HG03060 (cell line): Measurements from ENCODE around the gene IQCH.

Experiments
- ATAC-seq: cut with Tn5 transposase; IDR thresholded peaks from one replicate; pipeline ENCODE4 v1.9.1; 2021; ENCODE audit warnings: low read depth, moderate number of reproducible peaks; ENCODE audit not compliant: unreplicated experiment

IQCH gene

GRCh38 chr15:67296188-67296587 is 41.6 kb downstream of the IQCH start:
- ATAC-seq, result no peak

DNA sequence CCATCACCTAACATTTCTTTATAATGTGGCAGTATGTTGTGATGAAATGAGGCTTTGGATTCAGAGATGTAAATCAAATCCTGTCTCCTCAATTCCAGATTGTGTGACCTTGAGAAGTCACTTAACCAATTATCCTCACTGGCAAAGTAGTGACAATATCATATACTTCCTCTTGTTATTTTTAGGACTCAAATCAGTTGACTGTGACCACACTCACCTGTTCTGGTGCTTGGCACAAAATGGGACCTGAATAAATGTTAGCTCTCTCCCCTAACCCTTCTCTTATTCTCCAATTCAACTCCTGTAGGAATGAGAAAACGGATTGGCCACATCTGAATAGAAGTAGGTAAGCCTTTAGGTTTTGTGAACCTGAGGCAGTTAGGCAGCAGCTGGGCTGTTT is 42.1 kb downstream of the IQCH start:
- no peak for ATAC-seq

DNA sequence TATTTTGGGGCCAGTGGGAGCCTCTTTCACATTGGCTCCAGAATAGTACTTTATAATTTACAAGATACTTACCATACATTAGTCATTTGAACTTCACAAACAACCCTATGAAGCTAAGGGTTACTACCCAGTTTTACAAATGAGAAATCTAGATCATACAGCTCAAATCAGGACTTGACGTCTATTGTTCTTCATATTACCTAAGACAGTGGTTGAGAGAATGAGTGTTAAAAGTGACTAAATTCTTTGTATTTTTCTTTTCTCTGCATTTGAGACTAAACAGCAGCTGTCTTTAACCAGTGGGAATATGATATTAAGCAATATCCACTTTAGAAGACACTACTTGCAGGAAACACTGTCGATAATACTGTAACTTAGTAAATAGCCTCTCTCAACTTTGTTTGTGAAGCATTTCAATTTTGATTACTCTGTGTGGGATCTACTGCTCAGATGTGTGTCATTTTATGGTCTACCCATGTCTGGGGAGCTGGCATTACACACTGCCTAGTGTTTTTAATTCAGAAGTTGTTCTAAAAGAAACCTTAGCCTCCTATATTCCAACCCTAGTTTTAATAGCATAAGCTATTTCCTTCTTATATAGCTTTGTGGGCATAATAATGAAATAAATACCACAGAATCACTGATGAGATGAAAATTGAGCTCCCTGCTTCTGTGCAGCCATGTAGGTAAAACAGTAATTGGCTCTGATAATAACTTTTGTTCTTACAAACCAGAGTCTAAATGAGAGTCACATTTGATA is 45.9 kb downstream of the IQCH start:
- no peak for ATAC-seq

DNA sequence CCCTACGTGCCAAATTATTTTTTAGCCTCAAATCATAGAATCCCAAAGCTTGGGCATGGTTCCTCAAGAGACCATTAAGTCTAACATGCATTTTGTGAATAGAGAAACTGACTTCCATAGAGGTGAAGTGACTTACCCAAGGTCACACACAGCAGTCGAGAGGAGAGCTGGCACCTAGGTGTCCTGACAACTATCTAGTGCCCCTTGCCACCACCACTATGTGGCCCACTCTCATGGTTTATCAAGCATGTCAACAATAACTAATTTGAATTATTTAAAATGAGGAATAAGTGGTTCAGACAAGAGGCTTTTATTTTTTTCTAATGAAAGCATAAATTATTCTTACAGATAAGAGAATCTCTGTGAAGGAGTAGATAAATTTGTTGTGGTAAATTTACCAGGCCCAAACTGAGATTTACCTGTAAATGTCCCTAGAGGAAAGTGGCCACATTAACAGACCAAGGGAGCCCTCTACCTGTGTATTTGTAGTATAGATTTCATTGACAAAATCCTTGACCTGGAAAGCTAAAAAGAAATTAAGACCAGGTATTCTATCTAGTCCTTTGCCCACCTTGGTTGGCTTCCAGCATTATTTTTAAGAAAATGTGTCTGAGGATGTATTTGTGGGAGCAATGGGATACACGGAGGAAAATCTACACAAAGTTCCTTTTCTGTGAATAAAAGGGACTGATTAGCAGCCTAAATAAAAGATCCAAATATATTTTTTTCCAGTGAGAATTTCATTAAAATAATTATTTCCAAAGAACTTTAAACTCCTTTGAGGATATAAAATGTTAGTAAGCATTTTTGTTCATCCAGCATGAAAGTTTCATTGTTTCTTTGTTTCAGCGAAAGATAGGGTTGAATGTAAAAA is 49.1 kb downstream of the IQCH start:
- ATAC-seq, result no peak

DNA sequence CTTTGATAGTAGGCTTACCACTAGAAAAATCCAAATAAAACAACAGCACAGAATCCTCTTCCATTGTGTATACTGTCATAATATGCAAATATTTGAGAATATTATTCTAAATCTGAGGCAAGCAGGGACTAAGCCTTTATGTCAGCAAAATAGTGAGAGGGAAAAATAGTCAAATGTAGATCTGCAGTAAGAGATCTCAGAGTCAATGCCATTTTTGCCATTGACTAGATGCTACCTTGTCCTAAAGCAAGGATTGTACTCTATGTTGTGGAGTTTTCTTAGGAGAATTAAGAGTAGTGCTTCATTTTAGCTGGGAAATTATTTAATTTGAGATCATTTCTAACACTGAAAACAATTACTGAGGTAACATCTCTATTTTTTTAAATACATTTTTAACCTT is 50.2 kb downstream of the IQCH start:
- no peak for ATAC-seq

DNA sequence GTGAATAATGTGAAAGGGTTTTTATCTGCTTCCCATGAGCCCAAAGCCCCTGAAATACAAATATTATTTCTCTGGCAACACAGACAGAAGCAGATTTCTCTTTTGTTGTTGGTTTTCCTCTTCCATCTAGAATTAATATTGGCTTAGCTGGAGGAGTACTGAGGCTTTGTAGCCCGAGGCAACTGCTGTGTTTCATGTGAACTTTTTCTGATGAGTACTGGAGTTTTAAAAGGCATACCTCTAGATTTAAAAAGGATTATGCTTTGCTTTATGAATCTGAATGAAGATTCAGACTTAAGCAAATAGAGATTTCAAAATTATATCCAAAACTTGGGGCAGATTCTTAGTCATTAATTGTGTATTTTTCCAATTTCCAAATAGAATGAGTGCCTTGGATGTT is 50.9 kb downstream of the IQCH start:
- no peak for ATAC-seq

DNA sequence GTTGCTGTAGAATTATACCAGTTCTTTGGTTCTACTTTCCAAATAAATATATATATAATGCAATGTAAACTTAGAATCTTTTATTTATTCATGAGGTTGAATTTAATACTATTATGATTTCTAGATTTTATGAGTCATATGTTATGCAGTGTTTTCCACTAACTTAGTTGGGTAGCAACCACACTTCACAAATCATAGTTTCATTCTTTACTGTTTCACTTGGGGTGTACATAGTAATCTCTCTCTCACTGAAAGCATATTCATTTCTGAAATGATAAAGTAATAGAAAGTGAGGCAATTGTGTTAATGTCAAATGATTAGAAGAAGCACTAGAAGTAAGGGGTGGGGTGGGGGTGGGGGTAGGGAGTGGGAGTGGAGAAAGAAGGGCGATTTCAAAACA is 52.6 kb downstream of the IQCH start:
- no peak for ATAC-seq

DNA sequence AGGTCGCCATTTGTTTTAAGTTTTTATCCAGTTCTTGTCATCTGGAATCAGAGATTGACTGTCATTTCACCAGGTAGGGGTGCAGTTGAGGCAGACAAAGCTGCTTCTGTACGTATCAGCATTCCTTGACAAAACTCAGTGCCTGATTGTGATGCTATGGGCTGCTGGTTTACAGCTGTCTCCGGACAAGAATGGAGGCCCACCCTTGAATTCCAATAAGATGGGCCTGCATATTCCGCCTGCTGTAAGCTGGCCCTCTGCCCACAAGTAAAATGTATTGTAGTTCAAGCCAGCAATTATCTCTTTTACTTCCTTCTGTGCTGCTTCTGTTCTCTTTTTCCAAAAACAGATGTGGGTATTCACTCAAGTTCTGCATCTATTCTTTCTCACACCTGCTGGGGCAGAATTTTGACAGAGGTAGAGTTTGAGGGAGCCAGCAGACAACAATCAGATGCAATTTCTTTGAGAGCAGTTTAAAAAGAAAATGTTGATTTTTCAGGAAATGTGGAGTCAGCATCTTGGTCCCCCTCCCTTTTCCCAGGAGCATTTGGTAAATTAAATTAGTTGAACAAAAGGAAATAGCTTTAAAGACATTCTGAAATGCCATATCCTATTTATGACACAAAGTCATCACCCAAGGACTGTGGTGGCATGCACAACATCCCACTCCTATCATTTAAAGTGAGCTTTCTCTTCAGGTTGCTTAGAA is 53.5 kb downstream of the IQCH start:
- ATAC-seq, result no peak

GRCh38 chr15:67311731-67312130 is 57.1 kb downstream of the IQCH start:
- ATAC-seq, result no peak

DNA sequence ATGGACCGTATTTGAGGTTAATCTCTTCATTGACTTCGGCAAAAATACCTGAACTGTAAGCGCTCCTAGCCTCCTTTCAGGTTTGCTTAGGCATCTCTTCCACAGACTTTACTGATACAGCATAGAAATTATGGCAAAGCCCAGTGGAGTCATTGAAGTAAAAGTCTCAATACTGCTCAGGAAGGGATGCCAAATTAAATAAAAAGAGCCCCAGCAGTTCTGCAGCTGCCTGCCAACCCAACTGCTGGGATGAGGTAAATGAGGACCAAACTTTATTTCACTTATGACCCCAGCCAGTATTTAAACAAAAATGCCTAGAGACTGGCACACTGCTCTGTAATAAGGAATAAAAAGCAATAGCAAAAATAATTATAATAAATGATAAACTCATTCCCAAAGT is 65.4 kb downstream of the IQCH start:
- ATAC-seq, result no peak

GRCh38 chr15:67321352-67321751 is 66.8 kb downstream of the IQCH start:
- ATAC-seq, result no peak

- ATAC-seq, result no peak
Measured at GRCh38 chr15:67322481-67322880, 67.9 kb downstream of the IQCH start.

- ATAC-seq, result no peak
Measured at GRCh38 chr15:67327312-67327711, 72.7 kb downstream of the IQCH start.

DNA sequence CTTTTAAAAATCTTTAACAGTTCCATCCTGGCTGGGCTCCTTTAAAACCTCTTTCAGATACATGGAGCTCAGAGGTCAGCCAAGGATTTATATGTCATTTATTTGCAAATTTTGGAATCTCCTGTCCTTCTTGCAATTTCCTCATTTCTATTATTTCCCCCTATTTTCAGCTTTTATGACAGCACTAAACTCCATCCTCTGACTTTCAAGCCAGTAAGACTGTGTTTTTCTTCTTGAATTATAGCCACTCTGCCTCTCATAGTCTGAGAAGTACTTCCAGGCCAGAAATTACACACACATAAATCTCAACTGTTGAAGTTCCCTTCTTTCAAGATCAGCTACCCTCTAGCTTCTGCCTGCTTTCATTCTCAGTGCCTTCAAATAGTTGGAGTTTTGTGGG is 73.2 kb downstream of the IQCH start:
- no peak for ATAC-seq

- ATAC-seq, result no peak
Measured at GRCh38 chr15:67329984-67330733, 75.6 kb downstream of the IQCH start.

GRCh38 chr15:67331676-67332075 is 77.1 kb downstream of the IQCH start:
- no peak for ATAC-seq

GRCh38 chr15:67335026-67335425 is 80.4 kb downstream of the IQCH start:
- ATAC-seq, result no peak

- no peak for ATAC-seq
Measured at GRCh38 chr15:67335534-67336222, 81.1 kb downstream of the IQCH start.

GRCh38 chr15:67340630-67341029 is 86.0 kb downstream of the IQCH start:
- ATAC-seq, result no peak

GRCh38 chr15:67341539-67341938 is 87.0 kb downstream of the IQCH start:
- ATAC-seq, result no peak
